SK-MEL-5 (cell line): ENCODE results near the gene IKZF2. TPM values are rescaled to one million over a fixed set of nuclear protein-coding genes. Genes with fewer than 3 reads are reported as not detected.

Experiments
- DNase-seq: peaks from one replicate; pipeline ENCODE4 v3.0.0-alpha.2; 2016; ENCODE audit warnings: low read depth, low spot score
- in situ Hi-C: cut with HindIII; loops from 2 replicates; pipeline ENCODE4 v1.10.0; 2016; ENCODE audit warnings: low sequenced_read_pairs, high pct_unique_total_duplicates, low pct_unique_long_range_greater_than_20kb
- total RNA-seq: library from RNA; depleted of rRNA; stranded (reverse); fragments of >200 nt; shearing (Covaris generic); gene quantifications from 2 replicates; pipeline ENCODE4 v1.2.3, GENCODE V29; 2014

The IKZF2 gene
- total RNA-seq, 1 experiment from 2014 or later, result 0.79 TPM

DNA sequence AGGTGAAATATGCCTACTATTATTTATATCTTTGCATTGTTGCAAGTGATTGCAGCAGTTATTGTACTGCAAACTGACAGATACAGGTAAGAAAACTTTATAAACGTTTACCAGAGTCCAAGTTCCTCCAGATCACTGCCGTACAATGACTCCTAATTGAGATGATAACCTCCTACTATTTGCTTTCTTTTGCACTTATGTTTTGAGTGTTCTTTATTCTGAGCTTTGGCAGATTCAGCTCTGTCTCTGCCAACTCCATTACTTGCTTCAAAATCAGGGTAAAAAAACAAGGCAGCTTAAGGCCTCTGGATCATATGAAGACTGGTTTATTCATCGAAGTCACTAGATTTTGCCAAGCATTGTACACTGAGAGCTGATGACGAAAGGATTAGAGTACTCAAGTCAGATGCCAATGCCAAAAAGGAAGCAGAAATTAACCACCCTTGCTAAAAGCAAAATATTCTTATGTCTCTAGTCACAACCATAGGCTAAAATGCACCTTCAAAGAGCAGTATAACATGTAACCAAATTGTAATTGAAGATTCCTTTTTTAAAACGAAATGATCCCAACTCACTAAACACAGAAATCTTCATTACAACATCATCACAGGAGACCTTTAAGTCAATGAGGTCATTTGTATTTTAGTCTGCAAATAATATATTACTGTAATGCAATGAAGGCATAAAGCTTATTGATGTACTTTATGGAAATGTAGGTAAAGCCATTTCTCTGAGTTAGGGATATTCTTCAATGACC lies 10.5 kb upstream of the IKZF2 start:
- no peak for DNase-seq
- in situ Hi-C loops, result no loop called here

- DNase-seq, result no peak
- in situ Hi-C loops, result no loop called here
These were observed 8.4 kb upstream of the IKZF2 start for GRCh38 chr2:213159768-213160167.

- DNase-seq, result no peak
- in situ Hi-C loops, result no loop called here
These were observed 5.8 kb upstream of the IKZF2 start for GRCh38 chr2:213157242-213157641.

DNA sequence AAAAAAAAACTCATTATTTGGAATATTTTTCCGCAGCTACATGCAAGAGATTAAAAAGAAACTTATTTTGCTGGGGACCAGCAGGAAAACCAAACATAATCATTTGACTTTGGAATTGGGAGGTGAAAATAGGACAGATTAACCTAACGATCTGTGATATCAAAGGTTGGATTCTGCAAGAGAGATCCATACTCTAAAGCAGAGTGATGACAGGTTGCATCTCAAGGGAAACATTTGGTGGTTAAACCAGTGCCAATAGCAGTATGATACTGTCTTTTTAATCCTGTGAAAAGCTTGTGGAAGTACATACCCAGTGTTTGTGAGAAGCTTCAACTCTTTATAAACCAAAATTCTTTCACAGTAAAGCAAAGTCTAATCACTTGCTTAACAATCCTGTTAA lies 5.3 kb upstream of the IKZF2 start:
- in situ Hi-C loops, result no loop called here
- DNase-seq, result no peak

DNA sequence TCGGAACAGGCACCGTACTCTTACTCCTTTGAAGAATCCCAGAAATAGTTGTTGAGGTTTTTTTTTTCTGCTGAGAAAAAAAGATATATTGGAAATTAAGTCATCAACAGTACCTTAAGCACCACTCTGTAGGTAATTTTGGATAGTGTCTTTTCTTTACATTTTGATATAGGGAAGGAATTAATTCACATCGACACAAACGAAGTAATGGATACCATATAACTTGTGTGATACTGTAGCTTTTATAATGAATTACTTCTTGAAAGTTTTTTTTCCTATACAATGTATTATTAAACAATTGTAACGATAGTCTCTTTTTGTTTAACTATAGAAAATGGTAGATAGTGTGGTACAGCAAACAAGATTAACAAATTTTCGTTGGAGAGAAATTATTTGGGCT lies 1.5 kb upstream of the IKZF2 start:
- in situ Hi-C loops, result no loop called here
- no peak for DNase-seq

DNA sequence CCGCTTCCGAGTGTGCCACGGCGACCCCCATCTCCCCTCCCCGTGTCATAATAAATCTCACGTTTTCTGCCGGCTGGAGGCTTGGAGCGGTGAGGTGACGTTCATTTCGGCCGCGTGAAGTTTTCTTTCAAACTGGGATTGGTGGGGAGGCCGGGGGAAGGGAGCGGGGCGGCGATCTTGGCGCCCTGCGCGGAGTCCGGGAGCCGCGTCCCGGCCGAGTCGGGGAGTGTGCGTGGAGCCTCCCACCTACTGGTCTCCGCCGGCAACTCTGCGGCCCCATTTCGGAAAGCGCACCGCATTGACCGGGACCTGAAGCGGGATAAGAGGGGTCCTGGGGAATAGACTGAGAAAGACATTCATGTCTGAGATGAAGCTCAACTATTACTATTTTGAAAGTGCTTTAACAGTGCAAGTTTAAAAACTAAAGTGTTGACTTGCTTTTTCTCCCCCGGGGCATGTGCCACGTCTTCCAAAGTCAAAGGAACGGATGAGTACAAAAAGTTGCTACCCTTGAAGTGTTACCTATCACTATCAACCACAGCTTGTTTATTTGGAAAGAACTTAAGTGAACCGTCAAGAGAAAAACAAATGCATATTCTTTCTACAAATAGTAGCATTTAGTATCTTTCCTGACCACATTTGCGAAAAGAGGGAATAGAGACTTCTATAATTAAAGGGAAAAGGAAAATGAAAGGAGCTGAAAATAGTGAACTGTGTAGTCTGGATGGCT lies 818 bp upstream of the IKZF2 start:
- in situ Hi-C loops, result no loop called here
- peak; percentile 38 for DNase-seq

GRCh38 chr2:213150315-213151097 lies 906 bp downstream of the IKZF2 start:
- no peak for DNase-seq
- in situ Hi-C loops, result no loop called here

GRCh38 chr2:213149949-213150314 lies 1.5 kb downstream of the IKZF2 start:
- in situ Hi-C loops, result no loop called here
- DNase-seq, result no peak

DNA sequence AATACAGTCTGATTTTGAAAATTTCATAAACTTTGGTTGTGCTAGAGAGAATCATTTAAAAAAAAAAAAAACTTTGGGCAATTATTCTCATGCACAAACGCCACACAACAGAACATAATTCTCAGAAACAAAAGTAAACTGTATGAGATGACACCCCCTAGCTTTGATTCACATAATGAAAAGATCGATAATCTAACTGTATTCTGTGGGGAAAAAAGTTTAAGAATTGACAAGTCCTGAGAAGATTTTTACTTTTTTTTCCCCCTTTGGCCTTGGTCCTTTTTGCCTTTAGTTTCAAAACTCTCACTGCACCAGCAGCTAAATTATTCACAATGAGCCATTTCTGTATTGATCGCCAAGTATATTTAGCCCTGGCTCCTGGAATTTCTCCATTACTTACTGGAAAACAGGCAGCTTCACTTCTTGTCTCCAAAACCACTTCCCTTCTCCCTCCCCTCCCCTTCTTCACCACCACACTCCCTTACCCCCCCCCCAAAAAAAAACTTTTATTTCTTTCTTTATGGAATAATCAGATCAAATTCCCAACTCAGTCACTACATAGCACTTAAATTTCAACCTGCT lies 2.0 kb downstream of the IKZF2 start:
- no peak for DNase-seq
- in situ Hi-C loops, result no loop called here

DNA sequence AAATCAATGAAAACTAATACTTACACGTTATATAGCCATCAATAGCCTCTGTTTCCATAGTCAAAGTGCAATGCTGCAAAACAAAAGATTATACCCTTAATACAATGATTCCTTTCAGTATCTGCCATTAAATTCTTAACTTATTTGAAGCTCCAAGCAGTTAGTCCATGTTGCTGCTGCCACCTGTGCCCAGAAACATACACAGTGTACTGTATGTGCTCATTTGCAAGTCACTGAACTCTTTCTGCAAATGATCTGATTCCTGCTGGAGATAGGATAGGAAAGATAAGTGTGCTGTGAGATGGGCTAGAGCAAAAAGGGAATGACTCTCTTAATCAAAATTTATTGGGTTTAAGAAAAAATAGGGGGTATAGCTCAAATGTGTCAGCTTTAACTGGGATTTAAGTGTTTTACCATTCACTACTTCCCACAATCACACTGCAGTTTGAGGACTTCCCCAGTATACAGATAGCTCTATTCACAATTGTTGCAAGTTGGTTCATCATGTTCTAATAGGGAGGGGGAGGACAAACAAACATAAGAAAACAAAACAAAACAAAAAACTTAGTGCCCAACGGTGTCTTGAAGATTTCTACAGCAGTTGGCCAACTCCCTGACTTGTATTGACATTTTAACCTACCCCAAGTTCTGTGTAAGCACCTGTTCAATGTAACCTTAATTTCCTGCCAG lies 2.7 kb downstream of the IKZF2 start:
- in situ Hi-C loops, result no loop called here
- DNase-seq, result no peak

GRCh38 chr2:213147538-213147937 lies 3.9 kb downstream of the IKZF2 start:
- DNase-seq, result no peak
- in situ Hi-C loops, result no loop called here

DNA sequence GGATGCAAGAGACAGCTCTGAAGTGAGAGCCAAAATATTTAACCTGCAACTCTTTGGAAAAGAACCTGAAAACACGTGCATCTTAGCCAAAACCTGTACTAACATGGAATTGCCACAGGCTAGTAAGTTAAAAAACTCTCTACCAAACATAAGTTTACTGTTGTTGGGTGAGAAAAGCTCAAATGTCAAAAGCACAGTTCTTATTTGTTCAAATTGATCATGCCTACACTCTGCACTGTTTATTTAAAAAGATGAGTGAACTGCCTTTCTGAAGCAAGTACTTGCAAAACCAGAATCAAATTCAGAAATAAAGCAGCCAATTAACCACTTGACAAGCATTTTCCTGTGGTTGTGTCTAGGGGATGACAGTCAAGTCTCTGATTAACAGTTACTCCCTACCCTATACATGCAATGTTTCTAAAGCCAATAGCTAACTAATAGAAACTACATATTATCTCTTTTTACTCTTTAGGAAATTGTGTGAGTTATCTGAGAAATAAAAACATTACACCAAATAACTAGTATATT lies 5.6 kb downstream of the IKZF2 start:
- no peak for DNase-seq
- in situ Hi-C loops, result no loop called here

DNA sequence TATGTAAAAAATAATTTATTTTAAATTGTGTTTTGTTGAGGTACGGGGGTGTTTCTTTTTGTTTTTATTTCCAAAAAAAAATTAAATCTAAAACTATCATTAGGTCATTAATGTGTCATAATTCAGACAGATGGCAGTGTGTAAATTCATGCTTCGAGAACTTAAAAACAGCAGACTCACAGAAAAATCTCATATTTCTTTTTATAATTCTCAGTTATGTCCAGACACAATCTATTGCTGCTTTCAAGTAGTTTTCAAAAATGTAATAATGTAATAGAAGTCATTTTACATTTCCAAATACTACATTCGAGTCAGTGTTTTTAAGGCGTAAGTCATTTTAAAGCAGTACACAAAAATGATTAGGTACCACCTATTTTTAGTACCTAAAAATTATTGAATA lies 14.3 kb downstream of the IKZF2 start:
- in situ Hi-C loops, result no loop called here
- DNase-seq, result no peak

- in situ Hi-C loops, result no loop called here
- DNase-seq, result no peak
These were observed 22.1 kb downstream of the IKZF2 start for GRCh38 chr2:213129311-213129710.

- in situ Hi-C loops, result no loop called here
- no peak for DNase-seq
These were observed 25.6 kb downstream of the IKZF2 start for GRCh38 chr2:213125646-213126347.

DNA sequence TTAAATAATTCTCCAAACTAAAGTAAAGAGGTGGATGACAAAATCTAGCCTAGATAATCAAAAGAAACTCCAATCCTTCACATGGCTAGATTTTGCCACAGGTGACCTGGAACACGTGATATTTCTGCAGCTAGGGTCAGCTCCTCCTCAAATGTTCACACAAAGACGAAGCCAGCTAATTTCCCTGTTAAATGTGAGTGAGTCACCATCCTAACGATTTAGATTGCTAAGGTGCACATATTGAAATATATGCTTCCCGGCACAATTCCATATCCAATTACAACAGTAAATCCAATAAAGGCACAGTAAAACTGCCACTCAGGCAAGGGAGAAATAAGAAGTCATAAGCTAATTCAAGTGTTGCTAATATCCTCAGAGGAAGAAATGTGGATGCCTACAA lies 28.7 kb downstream of the IKZF2 start:
- in situ Hi-C loops, result no loop called here
- no peak for DNase-seq

- no peak for DNase-seq
- in situ Hi-C loops, result no loop called here
These were observed 29.7 kb downstream of the IKZF2 start for GRCh38 chr2:213121690-213122089.
